Activated CD8-positive, alpha-beta memory T cell treated with anti-CD3 and anti-CD28 coated beads, Interleukin-2, amount 50 U/mL, for 4 hours (primary cell): Measurements from ENCODE around the gene NEDD4L.

ENCODE experiments used
- DNase-seq: peaks from one replicate; pipeline ENCODE4 v3.0.0-alpha.2; 2020

NEDD4L gene

DNA sequence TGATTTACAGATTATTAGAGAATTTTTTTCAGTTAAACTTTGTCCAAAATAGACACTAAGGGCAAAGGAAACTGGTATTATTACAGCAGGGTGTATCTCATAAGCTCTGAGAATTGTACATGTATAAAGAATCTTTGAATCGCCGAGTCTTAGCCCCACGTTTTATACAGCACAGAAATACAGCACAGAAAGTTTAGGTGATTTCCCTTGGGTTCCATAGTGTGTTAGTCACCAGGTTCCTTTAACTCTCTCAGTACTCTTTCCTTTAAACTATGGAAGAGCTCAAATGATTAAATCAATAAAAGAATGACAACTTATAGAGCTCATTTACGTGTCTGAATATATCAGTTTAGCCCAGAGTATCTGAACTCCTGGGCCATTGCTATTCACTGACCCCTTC, 256.8 kb downstream of the NEDD4L start:
- DNase-seq, result no peak

DNA sequence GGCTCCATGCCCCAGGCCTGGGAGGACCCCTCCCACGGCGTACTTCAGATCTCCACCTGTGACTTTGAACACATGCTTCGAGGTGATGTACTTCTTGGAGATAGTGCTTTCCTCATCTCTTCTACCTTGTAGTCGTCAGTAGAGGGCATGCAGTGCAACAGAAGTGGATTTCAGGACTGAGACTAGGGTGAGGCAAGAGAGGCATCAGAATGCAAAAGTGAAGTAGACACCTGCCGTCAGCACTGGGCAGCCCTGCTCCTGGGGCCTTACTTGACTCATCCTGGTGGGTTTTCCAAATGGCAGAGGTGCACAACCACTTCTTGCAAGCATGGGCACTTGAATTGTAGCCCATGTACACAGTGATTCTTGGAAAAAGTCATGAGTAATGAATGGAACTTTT, 258.8 kb downstream of the NEDD4L start:
- DNase-seq, result no peak

DNA sequence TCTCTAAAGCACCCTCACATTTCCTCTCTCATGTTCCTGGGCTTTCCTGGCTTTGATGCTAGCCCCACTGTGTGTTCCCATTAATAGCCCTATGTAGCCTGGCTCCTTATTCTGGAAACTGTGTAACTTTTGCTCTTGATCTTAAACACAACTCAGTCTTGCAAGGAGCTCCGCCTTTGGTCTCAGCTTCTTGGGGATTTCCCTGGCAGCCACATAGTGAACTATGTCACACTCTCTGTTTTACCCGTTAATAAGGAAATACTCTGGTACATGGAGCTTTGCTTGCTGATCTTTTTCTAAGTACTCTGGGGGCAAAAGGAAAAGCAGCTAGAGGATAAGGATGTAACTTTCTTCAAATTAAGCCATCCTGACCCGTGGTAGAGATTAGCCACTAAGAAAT, 259.3 kb downstream of the NEDD4L start:
- no peak for DNase-seq

DNA sequence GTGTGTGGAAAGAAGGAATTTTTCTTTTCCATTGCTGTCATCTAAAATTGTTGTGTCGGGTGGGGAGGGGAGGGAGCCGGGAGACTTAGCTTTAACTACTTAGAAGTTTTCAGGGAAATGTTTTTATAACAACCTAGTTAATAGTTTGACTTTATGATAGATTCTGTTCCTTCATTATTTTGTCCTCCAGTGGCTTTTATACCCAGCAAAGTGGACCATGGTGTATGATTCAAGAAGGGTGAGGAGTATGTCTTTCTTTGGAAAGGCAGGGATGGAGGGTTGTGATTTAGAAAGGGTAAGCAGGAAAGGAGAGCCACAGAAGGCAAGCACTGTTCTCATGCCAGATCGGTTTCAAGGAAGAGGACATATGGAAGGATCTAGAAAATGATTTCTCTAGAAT, 261.8 kb downstream of the NEDD4L start:
- no peak for DNase-seq

DNA sequence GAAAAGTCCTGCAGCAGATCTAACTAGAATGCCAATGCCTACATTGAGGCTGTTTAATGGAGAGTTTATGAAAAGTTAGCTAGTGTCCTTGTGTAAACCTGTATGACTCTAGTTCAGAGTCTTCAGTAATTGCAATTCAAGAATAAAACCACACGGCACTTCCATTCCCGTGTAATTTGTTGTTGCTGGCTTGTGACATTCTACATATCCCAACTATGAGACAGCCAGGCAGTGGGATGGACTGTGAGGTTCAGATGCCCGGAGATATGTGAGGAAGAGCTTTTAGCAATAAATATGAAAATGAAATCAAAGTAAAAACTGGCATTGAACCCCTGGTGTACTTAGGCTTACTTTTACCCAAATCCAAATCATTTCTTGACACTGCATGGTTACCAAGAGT, 263.4 kb downstream of the NEDD4L start:
- no peak for DNase-seq

DNA sequence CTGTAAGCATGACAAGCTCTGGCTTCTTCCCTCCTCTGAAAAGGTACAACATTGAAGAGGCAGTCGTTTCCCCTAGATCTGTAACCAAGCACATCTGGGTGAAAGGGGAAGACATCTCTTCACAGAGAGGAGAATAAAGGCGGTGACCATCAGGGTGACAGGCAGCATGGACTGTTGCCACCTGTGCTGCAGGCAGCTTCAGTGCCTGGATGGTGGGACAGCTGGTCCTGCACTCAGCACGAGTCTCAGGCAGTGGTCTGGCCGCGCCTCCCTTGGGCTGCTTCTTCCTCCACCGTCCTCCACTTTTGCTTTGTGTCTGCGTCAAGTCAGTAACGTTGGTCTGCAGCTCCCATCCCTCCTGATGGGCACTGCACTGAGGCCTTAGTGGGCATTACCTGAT, 264.4 kb downstream of the NEDD4L start:
- DNase-seq, result no peak

DNA sequence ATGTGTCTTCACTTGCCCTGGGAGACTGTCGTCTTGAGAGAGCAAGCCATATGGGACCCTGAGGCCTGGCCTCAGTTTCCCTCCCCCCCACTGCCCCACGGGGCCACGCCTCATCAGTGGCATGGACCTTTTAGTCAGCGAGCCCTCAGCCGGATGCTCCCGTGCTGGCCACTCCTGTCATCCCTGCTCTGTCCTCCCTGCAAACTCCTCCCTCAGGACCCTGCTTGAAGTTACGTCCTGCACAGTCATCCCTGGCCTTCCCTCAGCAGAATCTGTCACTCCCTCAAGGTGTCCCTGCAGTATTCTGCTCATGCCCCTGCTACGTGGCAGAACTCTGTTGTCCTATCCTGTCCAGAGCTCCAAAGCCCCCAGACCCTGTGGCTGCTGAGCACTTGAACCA, 265.1 kb downstream of the NEDD4L start:
- DNase-seq, result no peak

DNA sequence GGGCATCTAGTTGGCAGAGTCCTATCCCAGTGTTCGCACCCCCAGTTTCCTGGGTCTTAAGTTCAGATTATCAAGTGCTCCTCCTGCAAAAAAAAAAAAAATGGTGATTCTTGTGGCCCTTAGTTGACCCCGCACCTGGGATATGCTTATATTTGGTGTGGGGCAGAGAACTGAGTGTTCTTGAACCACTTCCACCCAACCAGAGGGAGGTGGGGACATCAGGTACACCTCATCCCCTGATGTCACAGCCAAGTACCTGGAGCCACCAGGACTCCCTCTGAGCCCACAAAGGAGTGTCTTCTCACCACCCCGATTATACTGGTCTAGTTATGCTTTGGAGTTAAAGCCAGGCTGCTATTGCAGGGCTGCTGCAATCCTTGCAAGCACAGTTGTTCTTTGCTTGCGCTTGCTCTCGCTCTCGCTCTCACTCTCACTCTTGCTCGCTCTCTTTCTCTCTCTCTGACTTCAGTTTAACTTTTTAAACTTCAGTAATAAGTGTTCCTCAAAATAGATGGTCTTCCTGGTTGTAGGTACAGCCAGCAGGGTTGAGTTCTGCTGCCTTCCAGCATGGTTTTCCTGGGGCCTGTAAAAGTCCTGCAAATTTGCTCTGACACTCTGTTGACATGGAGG, 265.7 kb downstream of the NEDD4L start:
- no peak for DNase-seq

DNA sequence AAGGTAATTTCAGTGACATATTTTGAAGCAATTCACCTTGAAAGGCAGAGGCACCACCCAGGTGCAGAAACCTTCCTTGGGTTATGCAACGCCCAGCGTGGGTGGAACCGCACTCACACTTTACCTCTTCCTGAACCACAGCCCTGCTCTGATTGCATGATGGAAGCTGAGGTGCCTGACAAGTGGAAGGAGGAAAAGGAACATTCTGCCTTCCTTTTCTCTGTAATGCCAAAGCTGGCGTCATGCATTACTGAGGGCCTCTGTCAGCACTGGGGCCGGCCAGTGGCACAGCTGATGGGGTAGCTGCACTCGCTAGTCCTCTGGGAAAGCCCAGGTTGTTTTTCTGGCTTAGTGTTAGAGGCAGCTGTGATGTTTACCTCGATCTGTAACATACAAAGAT, 266.5 kb downstream of the NEDD4L start:
- DNase-seq, result peak; percentile 50

DNA sequence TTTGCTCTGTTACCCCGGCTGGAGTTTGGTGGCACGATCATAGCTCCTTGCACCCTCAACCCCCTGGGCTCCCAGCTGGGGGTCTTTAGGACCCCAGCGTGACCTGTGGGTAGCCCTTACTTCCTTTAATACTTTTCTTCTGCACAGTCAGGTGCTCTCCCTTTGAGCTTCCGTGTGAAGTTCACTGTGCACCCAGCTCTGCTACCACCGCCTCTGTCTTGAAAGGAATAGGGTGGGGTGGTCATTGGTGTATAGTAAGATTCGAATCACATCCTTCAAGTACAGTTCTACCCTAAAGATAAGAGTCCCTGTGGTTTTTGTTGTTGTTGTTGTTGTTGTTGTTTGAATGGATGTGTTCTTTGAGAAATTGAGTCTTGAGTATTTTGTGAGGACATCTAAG, 267.4 kb downstream of the NEDD4L start:
- no peak for DNase-seq

DNA sequence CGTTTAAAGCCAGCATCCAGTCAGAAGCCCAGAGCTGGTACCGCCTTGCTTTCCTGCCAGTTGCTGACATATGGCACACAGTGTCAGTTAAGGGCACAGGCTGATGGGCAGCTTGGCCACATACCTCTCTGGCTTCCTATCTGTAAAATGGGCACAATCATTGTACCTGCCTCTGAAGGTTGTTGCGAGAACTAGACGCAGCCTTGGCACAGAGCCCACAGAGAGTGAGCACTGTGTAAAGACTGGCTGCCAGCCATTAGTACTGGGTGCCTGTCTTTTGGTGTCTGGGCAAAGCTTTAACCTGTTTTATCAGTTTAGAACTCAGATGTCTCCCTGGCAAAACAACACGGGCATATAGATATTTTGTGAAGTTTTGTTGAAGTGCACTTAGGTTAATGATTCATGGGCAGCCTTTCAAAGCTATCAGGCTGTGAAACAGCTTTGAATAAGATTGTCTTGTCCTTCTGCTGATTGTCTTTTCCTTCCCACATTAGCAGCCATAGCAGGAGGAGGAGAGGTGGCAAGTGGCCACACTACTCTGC, 269.5 kb downstream of the NEDD4L start:
- no peak for DNase-seq

DNA sequence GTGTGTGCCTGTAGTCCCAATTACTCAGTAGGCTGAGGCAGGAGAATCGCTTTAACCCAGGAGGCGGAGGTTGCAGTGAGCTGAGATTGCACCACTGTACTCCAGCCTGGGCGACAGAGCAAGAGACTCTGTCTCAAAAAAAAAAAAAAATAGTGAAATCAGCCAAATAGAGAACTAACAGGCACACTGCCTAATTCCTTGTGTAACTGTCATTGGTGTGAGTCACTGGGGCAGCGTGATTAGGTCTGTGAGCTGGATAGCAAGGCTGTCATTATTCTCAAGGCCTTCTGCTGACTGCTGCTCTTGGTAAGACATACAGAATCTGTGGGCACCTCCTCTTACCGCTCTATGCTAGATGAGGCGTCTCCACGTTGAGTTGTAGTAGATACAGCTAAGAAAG, 270.3 kb downstream of the NEDD4L start:
- no peak for DNase-seq

DNA sequence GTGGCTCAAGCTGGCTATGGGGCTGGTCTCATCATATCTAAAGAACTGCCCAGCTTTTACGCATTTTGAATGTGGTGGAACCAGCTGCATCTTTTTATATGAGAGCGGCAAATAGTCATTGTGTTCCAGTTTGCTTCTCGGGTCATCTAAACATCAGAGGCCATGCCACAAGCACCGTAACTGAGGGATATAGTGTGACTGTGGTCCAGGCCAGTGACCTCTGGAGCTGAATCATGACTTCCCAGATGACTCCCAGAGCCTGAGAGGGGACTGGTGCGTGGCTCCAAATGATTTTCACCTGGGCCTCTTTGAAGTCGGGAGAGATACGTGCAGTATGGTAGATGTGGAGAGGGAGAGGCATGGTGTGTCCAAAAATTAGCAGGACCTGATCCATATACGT, 271.0 kb downstream of the NEDD4L start:
- no peak for DNase-seq

DNA sequence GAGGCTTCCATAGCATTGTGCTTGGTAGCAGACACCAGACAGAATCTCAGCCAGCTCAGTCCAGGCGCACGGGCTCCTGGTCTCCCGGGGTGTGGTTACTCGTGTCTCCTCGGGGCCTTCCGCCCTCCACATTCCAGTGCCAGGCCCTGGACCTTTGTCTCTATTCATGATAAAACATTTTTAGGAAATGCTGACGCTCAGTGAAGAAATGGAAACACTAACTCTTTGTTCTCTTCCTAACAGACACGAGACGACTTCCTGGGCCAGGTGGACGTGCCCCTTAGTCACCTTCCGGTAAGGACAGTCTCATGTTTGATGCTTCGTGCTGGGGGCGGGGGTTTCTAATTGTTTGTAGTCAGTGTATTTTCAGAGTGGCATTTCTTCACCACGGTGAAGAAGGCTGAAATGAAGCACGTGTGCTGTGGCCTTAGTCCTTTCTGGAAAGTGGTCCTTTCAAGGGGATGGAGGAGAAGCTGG, 271.8 kb downstream of the NEDD4L start:
- DNase-seq, result no peak

DNA sequence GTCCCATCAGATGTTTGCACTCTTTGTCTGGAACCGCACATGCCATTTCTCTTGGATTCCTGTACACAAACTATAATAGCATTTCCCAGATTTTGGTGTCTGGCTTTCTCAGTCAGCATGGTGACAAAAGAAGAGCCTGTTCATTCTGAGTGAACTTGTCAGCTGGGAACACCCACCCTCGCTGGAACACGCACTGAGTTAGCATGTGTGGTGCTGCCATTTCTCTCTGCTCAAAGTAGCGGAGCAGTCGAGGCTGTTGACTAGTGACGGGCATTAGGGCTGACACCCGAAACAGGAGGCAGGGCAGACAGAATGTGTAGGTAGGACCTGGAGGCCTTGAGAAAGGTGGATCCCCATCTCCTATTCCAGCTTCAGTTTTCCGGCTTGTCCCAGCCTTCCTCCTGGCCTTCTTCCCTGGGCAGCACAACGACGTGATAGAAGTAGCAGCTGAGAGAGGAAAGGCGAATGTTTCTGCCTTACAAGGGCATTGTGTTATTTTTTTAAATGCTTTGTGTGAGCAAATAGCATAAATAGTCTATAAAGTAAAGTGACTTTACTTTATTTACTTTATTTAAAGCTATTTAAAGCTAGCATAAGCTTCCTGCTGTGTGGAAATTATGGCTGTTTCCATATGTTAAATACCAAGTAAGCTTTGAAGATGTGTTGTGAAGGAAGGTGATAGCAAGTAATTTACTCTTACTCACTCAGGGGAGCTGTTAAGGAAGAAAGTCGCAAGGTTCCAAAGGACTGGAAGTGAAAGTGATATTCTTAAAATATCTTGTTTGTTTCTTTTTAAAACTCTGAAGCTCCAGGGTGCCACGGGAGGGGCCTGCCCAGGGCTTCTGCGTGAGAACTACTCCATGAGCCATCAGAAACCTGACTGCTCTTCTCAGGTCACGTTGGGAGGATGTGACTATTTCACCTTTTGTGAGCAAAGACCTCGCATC, 272.6 kb downstream of the NEDD4L start:
- no peak for DNase-seq

DNA sequence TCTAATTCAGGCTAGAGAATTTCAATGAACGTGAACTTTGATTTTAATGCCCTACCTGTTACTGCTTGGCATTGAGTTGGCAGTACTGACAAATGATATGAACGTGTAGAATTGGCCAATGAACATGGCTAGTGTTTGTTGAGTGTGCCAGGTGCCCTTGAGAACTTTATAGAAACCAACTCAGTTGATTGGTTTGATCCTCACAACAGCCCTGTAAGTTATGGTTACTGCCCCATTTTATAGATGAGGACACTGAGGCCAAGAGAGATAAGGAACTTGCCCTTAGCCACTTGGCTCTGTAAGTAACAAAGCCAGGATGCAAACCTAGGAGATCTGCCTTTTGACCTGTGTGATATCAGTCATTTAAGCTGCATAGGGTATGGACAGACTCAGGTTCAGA, 275.7 kb downstream of the NEDD4L start:
- no peak for DNase-seq

DNA sequence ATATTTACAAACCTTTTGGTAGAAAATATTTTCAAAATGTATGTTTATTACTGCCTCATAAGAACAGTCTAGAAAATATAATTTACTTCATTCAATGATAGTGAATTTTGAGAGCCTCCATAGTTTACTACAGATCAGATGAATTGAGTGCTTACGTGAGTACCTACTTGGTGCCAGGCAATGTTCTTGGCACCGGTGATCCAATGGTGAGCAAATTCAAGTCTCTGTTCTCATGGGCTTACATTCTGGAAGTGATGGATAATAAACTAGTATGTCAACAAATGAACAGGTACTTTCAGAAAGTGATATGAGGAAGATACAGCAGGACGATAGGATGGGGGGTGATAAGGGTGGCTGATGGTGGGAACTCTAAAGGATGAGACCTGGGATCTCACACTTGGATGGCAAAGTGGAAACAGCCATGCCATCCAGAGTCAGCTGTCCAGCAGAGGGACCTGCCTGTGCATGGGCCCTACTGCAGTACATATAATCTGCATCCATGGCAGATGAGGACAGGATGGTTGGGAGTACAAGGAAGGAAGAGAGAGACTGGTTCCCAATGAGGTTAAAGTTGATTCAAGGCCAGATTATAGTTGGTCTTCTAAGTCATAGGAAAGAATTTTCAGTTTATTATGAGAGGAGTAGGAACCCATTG, 277.0 kb downstream of the NEDD4L start:
- no peak for DNase-seq

DNA sequence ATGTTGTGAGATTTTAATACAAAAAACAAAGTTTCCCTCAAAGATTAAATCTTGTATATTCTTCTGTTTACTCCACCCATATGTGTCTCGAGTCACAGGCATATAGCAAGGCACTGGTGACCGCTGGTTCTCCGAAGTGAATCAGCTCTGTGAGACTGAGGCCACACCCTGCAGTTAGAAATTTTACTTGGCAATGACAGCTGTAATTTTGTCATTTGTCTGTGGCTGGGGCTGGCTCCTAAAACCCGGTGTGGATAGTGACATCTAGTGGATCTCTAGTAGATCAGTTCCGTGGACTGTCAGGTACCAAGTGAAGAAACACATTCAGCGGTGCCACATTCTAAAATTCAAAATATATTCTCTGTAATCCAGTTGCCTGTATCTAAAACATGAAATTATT, 278.0 kb downstream of the NEDD4L start:
- peak; percentile 47 for DNase-seq

DNA sequence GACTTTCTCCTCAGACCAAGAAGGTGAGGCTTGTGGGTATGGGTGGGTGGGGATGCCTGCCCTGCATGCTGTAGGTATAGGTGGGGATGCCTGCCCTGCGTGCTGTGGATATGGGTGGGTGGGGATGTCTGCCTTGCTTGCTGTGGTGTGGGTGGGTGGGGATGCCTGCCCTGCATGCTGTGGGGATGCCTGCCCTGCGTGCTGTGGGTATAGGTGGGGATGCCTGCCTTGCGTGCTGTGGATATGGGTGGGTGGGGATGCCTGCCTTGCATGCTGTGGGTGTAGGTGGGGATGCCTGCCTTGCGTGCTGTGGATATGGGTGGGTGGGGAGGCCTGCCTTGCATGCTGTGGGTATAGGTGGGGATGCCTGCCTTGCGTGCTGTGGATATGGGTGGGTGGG, 278.4 kb downstream of the NEDD4L start:
- DNase-seq, result no peak

DNA sequence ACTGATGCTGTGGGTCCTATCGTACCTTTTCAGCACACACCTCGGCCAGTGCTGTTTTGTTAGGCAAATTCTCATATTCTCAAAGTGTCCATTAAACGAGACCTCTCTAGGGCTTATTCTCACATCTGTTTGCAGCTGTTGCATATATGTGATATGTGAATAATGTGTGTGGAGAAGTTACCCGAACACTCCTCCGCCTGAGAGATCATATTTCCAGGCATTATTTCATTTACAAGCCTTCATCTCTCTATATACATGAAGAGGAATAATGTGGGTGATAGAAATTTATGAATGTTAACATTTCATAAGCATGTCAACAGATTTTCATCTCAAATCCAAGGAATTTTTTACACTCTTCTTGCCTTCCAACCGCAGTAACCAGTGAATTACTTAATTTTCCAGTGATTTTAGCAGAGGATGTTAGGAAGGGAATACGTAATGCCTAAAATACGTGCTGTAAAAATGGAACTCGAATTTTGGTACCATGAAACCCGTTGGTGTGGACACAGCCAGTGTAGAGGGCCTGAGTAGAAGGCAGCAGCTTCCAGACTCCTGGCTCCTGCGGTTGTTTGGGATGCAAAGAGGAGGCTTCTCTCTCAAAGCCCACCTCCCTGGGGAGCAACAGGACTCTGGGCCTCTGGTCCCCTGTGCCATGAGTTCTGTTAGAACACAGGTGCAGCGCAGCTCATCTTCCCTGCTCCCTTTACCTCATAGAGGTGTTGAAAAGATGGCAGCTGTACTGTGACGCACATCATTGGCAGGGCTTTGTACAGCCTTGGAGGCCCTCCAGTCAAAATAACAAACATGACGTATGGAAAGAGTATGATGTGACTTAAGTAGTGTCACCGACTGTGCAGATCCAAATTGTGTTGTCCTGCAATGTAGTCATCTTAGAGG, 280.1 kb downstream of the NEDD4L start:
- no peak for DNase-seq

DNA sequence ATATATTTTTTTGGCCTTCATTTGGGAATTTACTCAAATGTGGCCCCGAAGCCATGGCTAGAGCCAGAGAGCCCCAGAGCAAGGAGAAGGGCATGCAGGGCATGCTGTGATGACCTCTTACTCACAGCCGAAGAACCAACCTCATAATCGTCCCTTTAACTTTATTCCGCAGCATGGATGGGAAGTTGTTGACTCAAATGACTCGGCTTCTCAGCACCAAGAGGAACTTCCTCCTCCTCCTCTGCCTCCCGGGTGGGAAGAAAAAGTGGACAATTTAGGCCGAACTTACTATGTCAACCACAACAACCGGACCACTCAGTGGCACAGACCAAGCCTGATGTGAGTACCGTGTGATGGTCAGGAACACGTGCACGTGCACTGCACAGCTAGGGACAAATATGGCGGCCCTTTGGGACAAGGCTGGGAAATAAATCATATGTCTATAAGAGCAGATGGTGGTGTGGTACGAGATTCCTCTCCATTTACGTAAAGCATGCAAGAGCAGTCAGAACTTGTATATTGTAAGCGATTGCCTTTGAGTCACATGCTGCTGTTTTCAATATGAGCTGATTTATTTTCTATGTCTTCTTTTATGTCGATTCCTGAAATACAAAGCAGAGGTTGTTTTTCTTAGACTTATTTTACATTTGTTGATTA, 280.9 kb downstream of the NEDD4L start:
- no peak for DNase-seq

DNA sequence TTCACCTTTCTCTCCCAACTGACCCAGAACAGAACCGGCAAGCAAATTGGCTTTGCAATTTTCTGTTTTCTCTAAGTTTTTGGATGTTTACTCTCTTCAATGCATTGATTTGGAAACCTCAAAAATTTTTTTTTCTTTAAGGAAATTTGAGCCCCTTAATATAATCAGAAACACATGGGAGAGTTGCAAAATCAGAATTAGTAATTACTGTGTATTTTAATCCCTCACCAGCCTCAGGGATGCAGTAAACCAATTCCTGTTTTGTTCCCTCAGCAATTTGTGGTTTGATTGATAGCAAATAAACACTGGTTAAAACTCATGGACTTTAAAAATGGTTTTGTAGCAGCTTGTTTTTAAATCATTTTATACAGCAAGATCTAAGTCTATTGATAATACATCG, 281.5 kb downstream of the NEDD4L start:
- DNase-seq, result no peak
